H9 (cell line): ENCODE data around the gene KREMEN1. TPM values are rescaled to one million over a fixed set of nuclear protein-coding genes. Genes with fewer than 3 reads are reported as not detected.

Experiments used
- DNase-seq: peaks from one replicate; pipeline ENCODE4 v3.0.0-alpha.2; 2017
- H2AFZ ChIP-seq: one replicate; pipeline ENCODE4 v1.6.1; 2013; ENCODE audit warnings: mild to moderate bottlenecking, low read length, control low read depth, moderate library complexity
- H2AK5ac ChIP-seq: 2 replicates; pipeline ENCODE4 v1.6.1; 2013; ENCODE audit warnings: low read length, control low read depth, mixed read lengths; ENCODE audit not compliant: insufficient read length
- H2BK120ac ChIP-seq: one replicate; pipeline ENCODE4 v1.6.1; 2013; ENCODE audit warnings: low read depth, mild to moderate bottlenecking, low read length, control low read depth, inconsistent platforms; ENCODE audit not compliant: poor library complexity, severe bottlenecking
- H2BK12ac ChIP-seq: 2 replicates; pipeline ENCODE4 v1.6.1; 2013; ENCODE audit warnings: low read length, control low read depth, mixed read lengths, low read depth; ENCODE audit not compliant: insufficient read length
- H2BK15ac ChIP-seq: 2 replicates; pipeline ENCODE4 v1.6.1; 2013; ENCODE audit warnings: low read depth, low read length, control low read depth
- H2BK20ac ChIP-seq: one replicate; pipeline ENCODE4 v1.6.1; 2013; ENCODE audit warnings: low read depth, mild to moderate bottlenecking, low read length, control low read depth, inconsistent platforms; ENCODE audit not compliant: poor library complexity, severe bottlenecking
- H2BK5ac ChIP-seq: 2 replicates; pipeline ENCODE4 v1.6.1; 2013; ENCODE audit warnings: low read length, control low read depth, mixed read lengths; ENCODE audit not compliant: insufficient read length
- H3K14ac ChIP-seq: 2 replicates; pipeline ENCODE4 v1.6.1; 2013; ENCODE audit warnings: low read length, control low read depth; ENCODE audit not compliant: insufficient read depth
- H3K18ac ChIP-seq: 2 replicates; pipeline ENCODE4 v1.6.1; 2013; ENCODE audit warnings: low read depth, mild to moderate bottlenecking, mixed read lengths, low read length, control low read depth; ENCODE audit not compliant: insufficient read length
- H3K23ac ChIP-seq: 2 replicates; pipeline ENCODE4 v1.6.1; 2013; ENCODE audit warnings: low read length, control low read depth, mixed read lengths, low read depth; ENCODE audit not compliant: insufficient read length
- H3K23me2 ChIP-seq: 2 replicates; pipeline ENCODE4 v1.6.1; 2013; ENCODE audit warnings: low read depth, mild to moderate bottlenecking, mixed read lengths, low read length, control low read depth; ENCODE audit not compliant: insufficient read length, poor library complexity, severe bottlenecking
- H3K27ac ChIP-seq: 2 replicates; pipeline ENCODE4 v1.5.1; 2013; ENCODE audit warnings: low read length, control low read depth, mixed read lengths, low read depth; ENCODE audit not compliant: insufficient read length
- H3K27me3 ChIP-seq: 2 replicates; pipeline ENCODE4 v1.6.1; 2013; ENCODE audit warnings: low read length, control low read depth, inconsistent platforms; ENCODE audit not compliant: insufficient read depth
- H3K4ac ChIP-seq: 2 replicates; pipeline ENCODE4 v1.6.1; 2013; ENCODE audit warnings: low read depth, mild to moderate bottlenecking, control low read depth, inconsistent platforms, low read length, moderate library complexity
- H3K4me1 ChIP-seq: 2 replicates; pipeline ENCODE4 v1.6.1; 2013; ENCODE audit warnings: low read length, control low read depth, inconsistent platforms; ENCODE audit not compliant: insufficient read depth
- H3K4me2 ChIP-seq: 2 replicates; pipeline ENCODE4 v1.6.1; 2013; ENCODE audit warnings: low read length, control low read depth, mixed read lengths; ENCODE audit not compliant: insufficient read length, insufficient read depth
- H3K56ac ChIP-seq: 2 replicates; pipeline ENCODE4 v1.6.1; 2013; ENCODE audit warnings: low read depth, mild to moderate bottlenecking, mixed read lengths, low read length, control low read depth; ENCODE audit not compliant: insufficient read length
- H3K79me1 ChIP-seq: 2 replicates; pipeline ENCODE4 v1.6.1; 2013; ENCODE audit warnings: low read depth, mild to moderate bottlenecking, moderate library complexity, low read length, control low read depth, inconsistent platforms; ENCODE audit not compliant: insufficient read depth, poor library complexity, severe bottlenecking
- H3K79me2 ChIP-seq: 2 replicates; pipeline ENCODE4 v1.6.1; 2013; ENCODE audit warnings: low read length, control low read depth, inconsistent platforms; ENCODE audit not compliant: insufficient read depth
- H3K9ac ChIP-seq: 2 replicates; pipeline ENCODE4 v1.6.1; 2013; ENCODE audit warnings: low read length, control low read depth, mixed read lengths; ENCODE audit not compliant: insufficient read length; ENCODE audit errors: extremely low read depth
- H3K9me3 ChIP-seq: one replicate; pipeline ENCODE4 v1.6.1; 2013; ENCODE audit warnings: low read depth, low read length, inconsistent platforms; ENCODE audit not compliant: control insufficient read depth
- H3T11ph ChIP-seq: one replicate; pipeline ENCODE4 v1.6.1; 2013; ENCODE audit warnings: mild to moderate bottlenecking, low read length, control low read depth, inconsistent platforms
- H4K20me1 ChIP-seq: one replicate; pipeline ENCODE4 v1.6.1; 2013; ENCODE audit not compliant: control insufficient read depth, insufficient read length, insufficient read depth
- H4K5ac ChIP-seq: 2 replicates; pipeline ENCODE4 v1.6.1; 2013; ENCODE audit warnings: low read depth, mild to moderate bottlenecking, mixed read lengths, low read length, control low read depth; ENCODE audit not compliant: insufficient read length
- H4K8ac ChIP-seq: replicated peaks from 2 replicates; pipeline ENCODE4 v1.6.1; 2013; ENCODE audit warnings: low read length, control low read depth, mixed read lengths, low read depth; ENCODE audit not compliant: insufficient read length
- H4K91ac ChIP-seq: 2 replicates; pipeline ENCODE4 v1.6.1; 2013; ENCODE audit warnings: low read depth, mild to moderate bottlenecking, moderate library complexity, mixed read lengths, low read length, control low read depth; ENCODE audit not compliant: insufficient read length
- H3K27ac Mint-ChIP-seq, 3 experiments: 2 replicates in 2 of 3; 3 replicates in 1 of 3; pipeline ENCODE4 v1.8.0; 2020 to 2021; ENCODE audit warnings: mixed read lengths in 3 of 3, mild to moderate bottlenecking in 1 of 3, moderate library complexity in 1 of 3
- H3K27me3 Mint-ChIP-seq: 2 replicates; pipeline ENCODE4 v1.8.0; 2021; ENCODE audit warnings: low read depth, mild to moderate bottlenecking, moderate library complexity, mixed read lengths
- H3K36me3 Mint-ChIP-seq, 3 experiments: 2 replicates in 2 of 3; 3 replicates in 1 of 3; pipeline ENCODE4 v1.8.0; 2020 to 2021; ENCODE audit warnings: low read depth in 3 of 3, mixed read lengths in 3 of 3; ENCODE audit not compliant: insufficient read depth in 1 of 3
- H3K4me1 Mint-ChIP-seq, 2 experiments: 2 replicates each; pipeline ENCODE4 v1.8.0; 2020; ENCODE audit warnings: mixed read lengths in 2 of 2
- H3K4me3 Mint-ChIP-seq, 2 experiments: 2 replicates in 1 of 2; 3 replicates in 1 of 2; pipeline ENCODE4 v1.8.0; 2020 to 2021; ENCODE audit warnings: mild to moderate bottlenecking in 2 of 2, mixed read lengths in 2 of 2, moderate library complexity in 1 of 2
- H3K9me3 Mint-ChIP-seq, 2 experiments: 2 replicates in 1 of 2; 3 replicates in 1 of 2; pipeline ENCODE4 v1.8.0; 2020; ENCODE audit warnings: mild to moderate bottlenecking in 2 of 2, mixed read lengths in 2 of 2, moderate library complexity in 1 of 2
- CTCF ChIP-seq: fragments of 200-600 bp; sonication (generic); conservative IDR thresholded peaks from 3 replicates; pipeline ENCODE4 v1.8.0; 2021; ENCODE audit warnings: antibody characterized with exemption, mild to moderate bottlenecking
- WGBS: extraction: QIAGEN DNeasy Blood & Tissue Kit; methylation state at CpG from one replicate; pipeline ENCODE4 v1.1.7; 2013; ENCODE audit warnings: missing lambda C conversion rate, low lambda C conversion rate, mixed read lengths; ENCODE audit not compliant: insufficient read length; ENCODE audit errors: extremely low coverage; 5-methylcytosine and 5-hydroxymethylcytosine counted together
- total RNA-seq: library from RNA; stranded (reverse); gene quantifications from 2 replicates; pipeline ENCODE4 v1.2.1, GENCODE V29; 2021

KREMEN1 gene
- total RNA-seq, 1 experiment from 2014 or later: 2.4 TPM

DNA sequence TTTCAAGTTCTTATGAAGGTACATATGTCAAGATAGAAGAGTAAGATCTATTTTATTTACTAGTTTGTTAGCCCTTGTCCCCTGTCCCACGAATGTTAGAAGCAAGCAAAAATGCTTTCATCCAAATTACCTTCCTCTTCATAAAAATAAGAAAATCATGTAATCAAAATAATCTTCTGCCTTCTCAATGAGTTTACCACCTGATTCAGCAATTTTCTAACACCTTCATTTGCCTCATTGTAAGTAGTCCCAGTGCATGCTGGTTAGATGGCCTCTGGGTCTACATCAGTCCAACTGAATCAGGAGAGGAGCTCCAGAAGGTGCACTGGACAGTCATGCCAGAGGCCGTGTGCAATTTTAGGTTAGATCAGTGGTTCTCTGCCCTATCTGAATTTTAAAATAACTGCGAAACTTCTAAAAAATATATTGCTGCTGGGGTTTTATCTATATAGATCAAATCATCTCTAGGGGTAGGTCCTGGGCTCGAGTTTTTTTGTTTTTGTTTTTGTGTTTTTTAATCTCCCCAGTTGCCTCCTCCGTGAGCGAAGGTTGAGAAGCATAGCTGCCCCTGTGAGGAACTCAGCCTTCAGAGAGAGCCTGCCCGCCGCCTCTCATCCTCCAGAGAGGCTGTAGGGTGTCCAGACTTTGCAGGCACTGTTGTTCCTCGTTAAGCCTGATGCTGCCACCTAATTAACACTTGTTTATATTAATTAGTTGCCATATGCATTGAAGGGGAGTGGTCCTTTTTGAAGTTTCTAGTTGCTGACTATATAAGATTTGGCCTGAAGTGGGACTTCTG lies 43.4 kb upstream of the KREMEN1 start:
- H3T11ph ChIP-seq: no peak overlapping the region
- peaks cover 10% of the 10 kb centered on the region; the same call in 1 of the 2 replicates for H3K4me1 ChIP-seq
- H2BK20ac ChIP-seq: no peak overlapping the region
- no peak overlapping the region for H2BK12ac ChIP-seq
- peaks cover 0 to 16% (median 2%) of the 10 kb centered on the region in 3 experiments; a peak in 4 of 7 replicates for H3K36me3 Mint-ChIP-seq
- H3K23me2 ChIP-seq: peaks cover 14% of the 10 kb centered on the region
- H3K56ac ChIP-seq: no peak overlapping the region
- H3K4ac ChIP-seq: no peak overlapping the region
- H3K27ac Mint-ChIP-seq: peak overlapping the region in 1 of 3 experiments; percentile 58; a peak in 2 of 7 replicates
- H3K79me1 ChIP-seq: peaks cover 4% of the 10 kb centered on the region
- H4K5ac ChIP-seq: no peak overlapping the region
- no peaks in the 10 kb centered on the region for H4K20me1 ChIP-seq
- H3K23ac ChIP-seq: no peak overlapping the region
- peaks cover 39 to 42% of the 10 kb centered on the region in 2 experiments for H3K4me1 Mint-ChIP-seq
- H2AFZ ChIP-seq: no peak overlapping the region
- WGBS: no CpG with 5 or more reads among the region's 9 CpGs
- no peaks in the 10 kb centered on the region for H3K27me3 ChIP-seq
- no peaks in the 10 kb centered on the region for H3K9me3 ChIP-seq
- no peak for DNase-seq
- H2BK120ac ChIP-seq: no peak overlapping the region
- no peak overlapping the region for H2BK5ac ChIP-seq
- no peak overlapping the region for H4K8ac ChIP-seq
- H3K27me3 Mint-ChIP-seq: no peaks in the 10 kb centered on the region
- H3K4me3 Mint-ChIP-seq: peak overlapping the region; percentile 25 to 74; a peak in 1 of 5 replicates
- H3K27ac ChIP-seq: no peak overlapping the region
- no peak overlapping the region for H3K14ac ChIP-seq
- no peak overlapping the region for H2BK15ac ChIP-seq
- H4K91ac ChIP-seq: no peak overlapping the region
- no peak overlapping the region for H3K9ac ChIP-seq
- no peaks in the 10 kb centered on the region for H3K9me3 Mint-ChIP-seq
- TF ChIP-seq CTCF: no peak
- H3K18ac ChIP-seq: no peak overlapping the region
- no peak overlapping the region for H2AK5ac ChIP-seq
- H3K79me2 ChIP-seq: peaks cover 2% of the 10 kb centered on the region; the same call in 1 of the 2 replicates
- peak overlapping the region; percentile 60 for H3K4me2 ChIP-seq
